Body of pancreas (tissue), 4 donors: ENCODE measurements around the gene TMEM238L.
"Not testable (repeated sequence)": the region's sequence is repeated elsewhere in the genome, so short reads cannot be mapped to it uniquely, and the experiment has no call there.

Experiments
- CTCF ChIP-seq, 7 experiments: fragments of 450-650 bp in 4 of 7; fragments of 200-600 bp in 3 of 7; sonication (generic) in 3 of 7; IDR thresholded peaks; one replicate each; pipeline ENCODE4 v1.5.1; 2016 to 2019; ENCODE audit warnings: antibody characterized with exemption in 7 of 7
- POLR2A ChIP-seq, 3 donors: fragments of 450-650 bp; IDR thresholded peaks; one replicate each; pipeline ENCODE4 v1.6.1; 2016; ENCODE audit warnings: antibody characterized with exemption in 3 of 3, mild to moderate bottlenecking in 2 of 3

- TF ChIP-seq CTCF, POLR2A (IDR thresholded peaks at IDR 0.05): not testable (repeated sequence)
Observed at GRCh38 chr17:10846636-10847035, 42.7 kb upstream of the TMEM238L start.
